ENCODE data around the gene CHPT1.
"Not testable (repeated sequence)": the region's sequence is repeated elsewhere in the genome, so short reads cannot be mapped to it uniquely, and the experiment has no call there.

Gene CHPT1

GRCh38 chr12:101697197-101697929 lies at the start of gene CHPT1:
CHPT1 (plus strand) TSS chr12:101697640; CDS start chr12:101697862, 222 bp downstream.
- in situ Hi-C loops (cut with HindIII; ENCODE audit: low sequenced_read_pairs) = no loop called here

GRCh38 chr12:101647711-101648110 lies 49.7 kb upstream of the CHPT1 start:
- in situ Hi-C loops (cut with HindIII; ENCODE audit: low sequenced_read_pairs) = no loop called here

- in situ Hi-C loops (cut with HindIII; ENCODE audit: low sequenced_read_pairs) = no loop called here
Observed at GRCh38 chr12:101648195-101648594, 49.2 kb upstream of the CHPT1 start.

GRCh38 chr12:101650346-101651117 lies 46.9 kb upstream of the CHPT1 start:
- in situ Hi-C loops (cut with HindIII; ENCODE audit: low sequenced_read_pairs) = no loop called here

DNA sequence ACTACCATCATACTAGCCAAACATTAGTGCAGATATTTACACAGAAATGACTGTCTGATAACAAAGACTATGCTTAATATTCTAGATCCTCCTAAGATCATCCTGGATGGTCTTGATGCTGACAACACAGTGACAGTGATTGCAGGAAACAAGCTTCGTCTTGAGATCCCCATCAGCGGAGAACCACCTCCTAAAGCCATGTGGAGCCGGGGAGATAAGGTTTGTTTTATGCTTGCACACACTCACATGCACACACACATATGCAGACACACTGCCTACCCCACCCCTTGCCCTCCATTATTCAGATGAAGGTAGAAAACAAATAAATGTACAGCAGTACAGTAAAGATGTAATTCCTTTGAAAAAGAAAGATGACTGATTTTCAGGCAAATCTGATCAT lies 44.4 kb upstream of the CHPT1 start:
- in situ Hi-C loops (cut with HindIII; ENCODE audit: low sequenced_read_pairs) = no loop called here

DNA sequence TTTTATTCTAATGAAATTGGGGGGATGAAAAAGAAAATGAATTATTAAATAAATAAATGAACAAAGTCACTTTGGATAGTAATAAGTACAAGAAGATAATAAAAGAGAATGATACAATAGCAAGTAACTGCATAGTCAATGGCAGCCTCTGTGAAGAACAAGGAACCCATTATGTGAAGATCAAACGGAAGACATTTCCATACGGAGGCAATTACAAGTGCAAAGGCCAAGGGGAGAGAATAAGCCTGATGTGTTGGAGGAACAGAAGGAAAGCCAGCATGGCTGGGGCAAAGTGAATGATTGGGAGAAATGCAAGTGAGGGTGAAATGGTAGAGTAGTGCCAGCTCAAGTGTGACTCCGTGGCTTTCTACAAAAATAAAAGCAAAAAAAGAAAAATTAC lies 43.9 kb upstream of the CHPT1 start:
- in situ Hi-C loops (cut with HindIII; ENCODE audit: low sequenced_read_pairs) = no loop called here

- in situ Hi-C loops (cut with HindIII; ENCODE audit: low sequenced_read_pairs) = no loop called here
Observed at GRCh38 chr12:101654442-101654841, 43.0 kb upstream of the CHPT1 start.

DNA sequence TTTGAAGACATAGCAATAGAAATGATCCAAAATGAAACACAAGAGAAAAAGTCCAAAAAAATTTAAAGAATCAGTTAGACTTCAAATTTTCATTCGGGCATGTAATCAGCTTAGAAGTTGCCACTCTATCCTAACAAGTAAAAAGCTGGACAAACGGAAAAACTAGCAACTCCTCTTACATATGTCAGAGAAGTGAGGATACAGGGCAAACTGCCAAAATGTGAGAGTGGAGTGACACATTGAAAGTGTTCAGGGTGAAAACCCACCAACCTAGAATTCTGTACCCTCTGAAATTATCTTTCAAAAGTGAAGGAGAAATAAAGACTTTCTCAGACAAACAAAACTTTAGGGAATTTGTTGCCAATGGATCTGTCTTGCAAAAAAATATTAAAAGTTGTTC lies 42.0 kb upstream of the CHPT1 start:
- in situ Hi-C loops (cut with HindIII; ENCODE audit: low sequenced_read_pairs) = no loop called here

GRCh38 chr12:101660662-101661061 lies 36.8 kb upstream of the CHPT1 start:
- in situ Hi-C loops (cut with HindIII; ENCODE audit: low sequenced_read_pairs) = not testable (repeated sequence)

GRCh38 chr12:101663298-101663697 lies 34.1 kb upstream of the CHPT1 start:
- in situ Hi-C loops (cut with HindIII; ENCODE audit: low sequenced_read_pairs) = no loop called here

- in situ Hi-C loops (cut with HindIII; ENCODE audit: low sequenced_read_pairs) = no loop called here
Observed at GRCh38 chr12:101664992-101665391, 32.4 kb upstream of the CHPT1 start.

GRCh38 chr12:101666052-101666728 lies 31.2 kb upstream of the CHPT1 start:
- in situ Hi-C loops (cut with HindIII; ENCODE audit: low sequenced_read_pairs) = no loop called here

DNA sequence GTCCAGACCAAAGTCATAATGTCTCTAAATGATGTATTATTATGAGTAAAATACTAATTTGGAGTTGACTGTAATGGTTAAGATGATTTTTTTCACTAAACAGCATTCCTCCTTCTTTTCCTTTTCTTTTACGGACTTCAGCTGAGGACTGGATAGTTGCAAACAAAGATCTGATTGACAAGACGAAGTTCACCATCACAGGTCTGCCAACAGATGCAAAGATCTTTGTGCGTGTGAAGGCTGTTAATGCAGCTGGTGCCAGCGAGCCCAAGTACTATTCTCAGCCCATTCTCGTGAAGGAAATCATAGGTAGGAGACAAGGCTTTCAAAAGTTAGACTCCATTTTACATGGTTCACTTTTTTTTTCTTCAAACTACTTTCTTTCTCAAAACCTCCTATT lies 29.8 kb upstream of the CHPT1 start:
- in situ Hi-C loops (cut with HindIII; ENCODE audit: low sequenced_read_pairs) = no loop called here

DNA sequence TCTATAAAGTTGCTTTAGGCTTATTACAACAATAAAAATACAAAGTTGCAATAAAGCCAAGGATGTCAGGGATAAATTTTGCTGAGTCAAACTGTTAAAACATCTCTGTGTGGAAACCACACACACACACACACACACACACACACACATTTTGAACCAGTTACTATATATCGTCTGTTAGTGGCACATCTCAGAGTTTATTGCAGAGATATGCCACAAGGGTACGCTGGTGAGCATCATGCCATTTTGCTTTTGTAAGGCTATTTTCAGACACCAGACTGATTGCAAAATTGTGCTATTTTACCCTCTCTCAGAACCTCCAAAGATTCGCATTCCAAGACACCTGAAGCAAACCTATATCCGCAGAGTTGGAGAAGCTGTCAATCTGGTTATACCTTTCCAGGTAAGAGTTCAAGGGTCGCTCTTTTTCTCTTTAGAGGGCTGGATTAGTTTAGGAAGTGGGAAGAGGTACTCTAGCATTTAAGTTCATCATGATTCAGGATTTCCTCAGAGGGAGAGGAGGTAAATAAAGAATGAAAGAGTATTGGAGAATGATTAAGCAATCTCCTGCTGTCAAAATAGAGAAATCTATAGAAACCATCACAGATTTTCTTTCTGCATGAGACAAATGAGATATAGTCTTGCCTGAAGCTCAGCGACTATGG lies 27.3 kb upstream of the CHPT1 start:
- in situ Hi-C loops (cut with HindIII; ENCODE audit: low sequenced_read_pairs) = no loop called here

DNA sequence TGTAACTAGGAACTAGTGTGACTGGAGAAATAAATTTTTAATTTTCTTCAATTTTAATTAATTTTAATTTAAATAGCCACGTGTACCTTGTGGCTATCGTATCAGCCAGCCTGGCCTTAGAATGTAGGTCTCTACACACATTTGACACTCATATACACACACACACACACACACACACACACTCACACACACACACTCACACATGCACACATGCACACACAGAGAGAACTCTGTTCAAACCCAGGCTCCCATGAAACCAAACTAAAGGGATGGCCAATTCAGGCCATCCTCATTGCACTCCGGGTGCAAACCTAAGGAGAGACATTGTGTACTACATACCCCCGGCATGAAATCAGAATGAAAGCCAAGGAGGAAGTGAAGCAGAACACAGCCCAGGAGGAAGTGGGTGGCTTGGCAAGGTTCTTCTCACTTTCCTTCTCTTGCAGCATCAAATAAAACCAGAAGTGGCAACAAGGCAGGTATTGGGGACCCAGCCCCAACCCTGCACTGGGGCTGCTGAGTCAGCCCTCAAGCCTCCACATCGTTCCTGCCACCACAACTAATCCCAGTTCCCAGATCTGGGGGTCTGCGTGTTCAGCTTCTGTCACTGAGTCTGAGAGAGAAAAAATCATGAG lies 26.2 kb upstream of the CHPT1 start:
- in situ Hi-C loops (cut with HindIII; ENCODE audit: low sequenced_read_pairs) = no loop called here

DNA sequence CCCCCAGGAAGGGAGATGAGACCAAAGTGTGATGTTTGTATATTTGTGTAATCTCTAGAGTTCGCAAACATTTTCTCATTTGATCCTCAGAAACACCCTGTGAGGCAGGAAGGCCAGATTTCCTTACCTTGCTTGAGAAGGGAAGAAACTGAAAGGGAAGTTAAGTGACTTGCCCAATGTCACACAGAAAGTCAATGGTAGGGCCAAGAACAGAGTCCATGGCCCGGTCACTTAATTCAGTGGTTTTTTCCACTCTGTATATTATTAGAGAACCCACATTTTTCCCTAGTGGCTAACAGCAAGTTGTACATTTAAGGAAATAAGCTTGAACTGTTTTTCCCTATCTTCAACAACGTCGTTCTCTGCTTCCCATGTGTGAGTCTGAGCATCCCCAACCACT lies 25.6 kb upstream of the CHPT1 start:
- in situ Hi-C loops (cut with HindIII; ENCODE audit: low sequenced_read_pairs) = no loop called here

DNA sequence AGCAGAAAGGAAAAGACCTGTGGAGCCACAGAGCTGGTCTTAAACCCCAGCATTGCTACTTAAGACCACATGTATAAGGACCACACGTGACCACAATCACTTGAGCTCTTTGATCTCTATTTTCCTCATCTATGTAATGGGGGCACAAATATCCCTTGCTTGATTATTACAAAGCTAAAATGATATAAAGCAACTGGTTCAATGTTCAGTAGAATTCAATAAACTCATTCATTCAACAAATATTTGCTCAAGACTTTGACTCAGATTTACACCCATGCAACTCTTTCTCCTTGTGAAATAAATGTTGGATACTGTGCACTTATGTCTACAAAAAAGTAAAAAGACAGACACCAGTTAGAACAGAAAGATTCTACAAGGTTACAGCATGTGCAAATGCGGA lies 21.9 kb upstream of the CHPT1 start:
- in situ Hi-C loops (cut with HindIII; ENCODE audit: low sequenced_read_pairs) = no loop called here

DNA sequence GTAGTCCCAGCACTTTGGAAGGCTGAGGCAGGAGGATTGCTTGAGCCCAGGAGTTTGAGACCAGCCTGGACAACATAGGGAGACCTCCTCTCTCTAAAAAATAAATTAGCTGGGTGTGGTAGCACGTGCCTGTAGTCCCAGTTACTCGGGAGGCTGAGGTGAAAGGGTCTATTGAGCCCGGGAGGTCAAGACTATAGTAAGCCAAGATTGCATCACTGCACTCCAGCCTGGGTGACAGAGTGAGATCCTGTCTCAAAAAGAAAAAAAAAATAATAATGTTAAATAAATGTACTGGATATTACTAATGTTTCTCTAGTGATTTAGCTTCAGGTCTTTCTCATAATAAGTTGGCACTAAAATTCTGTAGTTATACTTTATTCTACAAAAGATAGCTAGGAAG lies 20.9 kb upstream of the CHPT1 start:
- in situ Hi-C loops (cut with HindIII; ENCODE audit: low sequenced_read_pairs) = not testable (repeated sequence)

DNA sequence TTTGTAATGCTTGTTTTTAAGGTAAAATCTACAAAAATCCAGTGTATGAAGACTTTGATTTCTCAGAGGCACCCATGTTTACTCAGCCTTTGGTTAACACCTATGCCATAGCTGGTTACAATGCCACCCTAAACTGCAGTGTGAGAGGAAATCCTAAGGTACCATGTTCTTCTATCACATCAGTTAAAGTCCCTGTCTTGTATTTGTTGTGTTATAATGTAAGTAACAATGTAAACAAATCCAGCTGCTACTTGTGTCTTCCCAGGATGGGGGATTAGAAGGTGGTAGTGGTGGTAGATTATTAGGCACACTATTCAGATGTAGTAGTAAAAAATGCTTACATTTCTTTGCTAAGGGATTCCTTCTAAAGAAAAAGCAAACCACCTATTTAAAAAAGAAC lies 19.4 kb upstream of the CHPT1 start:
- in situ Hi-C loops (cut with HindIII; ENCODE audit: low sequenced_read_pairs) = no loop called here

DNA sequence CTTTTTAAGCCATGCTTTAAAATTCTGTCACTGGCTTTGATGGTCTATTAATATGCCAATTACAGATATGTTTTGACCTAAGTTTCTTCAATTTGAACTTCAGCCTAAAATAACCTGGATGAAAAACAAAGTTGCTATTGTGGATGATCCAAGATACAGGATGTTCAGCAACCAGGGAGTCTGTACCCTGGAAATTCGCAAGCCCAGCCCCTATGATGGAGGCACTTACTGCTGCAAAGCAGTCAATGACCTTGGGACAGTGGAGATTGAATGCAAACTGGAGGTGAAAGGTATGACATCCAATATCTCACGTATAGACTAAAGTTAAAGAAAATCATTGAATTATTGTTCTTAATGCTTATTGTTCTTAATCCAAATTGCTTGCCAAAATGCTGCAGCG lies 17.2 kb upstream of the CHPT1 start:
- in situ Hi-C loops (cut with HindIII; ENCODE audit: low sequenced_read_pairs) = no loop called here

DNA sequence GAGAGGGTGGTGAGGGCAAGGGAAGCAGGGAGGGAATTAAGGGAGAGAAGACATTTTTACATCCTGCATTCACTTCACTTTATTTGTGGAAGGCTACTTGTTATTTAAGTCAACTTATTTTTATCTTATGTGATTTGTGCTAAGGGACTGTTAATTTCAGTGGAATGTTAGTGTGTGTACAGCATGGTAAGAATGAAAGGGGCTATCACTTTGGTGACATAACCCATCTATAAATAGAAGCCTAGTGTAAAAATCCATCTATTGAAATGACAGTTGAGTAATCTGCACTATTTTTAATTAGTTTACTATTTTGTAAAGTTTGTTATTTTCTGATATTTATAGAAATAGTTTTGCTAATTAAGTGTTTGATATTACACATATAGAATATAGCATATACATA lies 16.8 kb upstream of the CHPT1 start:
- in situ Hi-C loops (cut with HindIII; ENCODE audit: low sequenced_read_pairs) = no loop called here

Data from DLD1 (cell line).